ENCODE results near the gene TPRG1L. TPM values are rescaled to one million over a fixed set of nuclear protein-coding genes. Genes with fewer than 3 reads are reported as not detected.

The TPRG1L gene
- total and polyA plus RNA-seq, 2 of the 4 experiments (the other 2 are of a cell fraction): 25.3 to 39.5 TPM

GRCh38 chr1:3618881-3619671 is 5.7 kb upstream of the TPRG1L start:
- H2AFZ ChIP-seq (replicated peaks; ENCODE audit: low read length, poor library complexity): peak overlapping the region; percentile 87
- TF ChIP-seq RAD21 (IDR thresholded peaks at IDR 0.05; ENCODE audit: low read length) (peak; percentile 72), BHLHE40 (IDR thresholded peaks at IDR 0.05; ENCODE audit: low read depth, low read length) (peak; percentile 49), MAZ (IDR thresholded peaks at IDR 0.05; ENCODE audit: borderline replicate concordance, low read depth, low read length) (peak; percentile 37; the same call in 1 of the 2 replicates), NFE2L2 (IDR thresholded peaks at IDR 0.05; ENCODE audit: low read depth, low read length) (no peak), CHD1 (IDR thresholded peaks at IDR 0.05; ENCODE audit: low read depth, low read length) (no peak), USF2 (IDR thresholded peaks at IDR 0.05; ENCODE audit: low read depth, low read length) (peak; percentile 53; the same call in 1 of the 2 replicates), RFX5 (IDR thresholded peaks at IDR 0.05; ENCODE audit: low read depth, low read length) (no peak), CEBPB (IDR thresholded peaks at IDR 0.05; ENCODE audit: low read depth, low read length) (peak; percentile 82), MXI1 (IDR thresholded peaks at IDR 0.05; ENCODE audit: borderline replicate concordance, low read depth, low read length) (no peak), ELK1 (IDR thresholded peaks at IDR 0.05; ENCODE audit: borderline replicate concordance, low read depth, low read length) (no peak), POLR2A (IDR thresholded peaks at IDR 0.05; ENCODE audit: low read depth, low read length) (no peak), MAFK (IDR thresholded peaks at IDR 0.05; ENCODE audit: low read depth, low read length) (no peak), RCOR1 (IDR thresholded peaks at IDR 0.05; ENCODE audit: insufficient replicate concordance, low read length) (no peak), SMC3 (IDR thresholded peaks at IDR 0.05; ENCODE audit: low read depth, low read length) (peak; percentile 76), FOS (IDR thresholded peaks at IDR 0.05; ENCODE audit: low read depth, low read length) (no peak)

More at GRCh38 chr1:3618881-3619671, 5.7 kb upstream of the TPRG1L start:
- H3K14ac ChIP-seq (replicated peaks; ENCODE audit: low read depth, low read length): no peak overlapping the region
- H3K4ac ChIP-seq (ENCODE audit: low read depth, low read length): peak overlapping the region; percentile 79; the same call in 1 of the 2 replicates
- H4K20me1 ChIP-seq (ENCODE audit: insufficient read depth, low read length): no peaks in the 10 kb centered on the region; the same call in 1 of the 2 replicates
- H3K4me2 ChIP-seq (ENCODE audit: low read depth, low read length): peak overlapping the region; percentile 24; the same call in 1 of the 2 replicates
- no peak overlapping the region for H3K9ac ChIP-seq (ENCODE audit: low read depth, low read length)
- no peak overlapping the region for H3K18ac ChIP-seq (ENCODE audit: low read depth, low read length)
- H2BK5ac ChIP-seq (ENCODE audit: low read depth, low read length, poor library complexity, severe bottlenecking): no peak overlapping the region
- no TSS peak for BruUV-seq (replicated peaks)
- no peak overlapping the region for H3K27ac ChIP-seq (ENCODE audit: insufficient read depth, low read length)
- in situ Hi-C loops (cut with MboI; ENCODE audit: low sequenced_read_pairs): no loop called here
- H3K4me3 ChIP-seq (ENCODE audit: insufficient read depth, low read depth, low read length): no peak overlapping the region
- H3K36me3 ChIP-seq (ENCODE audit: control insufficient read depth, insufficient read depth, low read length): no peaks in the 10 kb centered on the region
- peaks cover 11% of the 10 kb centered on the region for H3K4me1 ChIP-seq (ENCODE audit: control insufficient read depth, insufficient read depth, low read length)
- no peaks in the 10 kb centered on the region for H3K9me3 ChIP-seq (ENCODE audit: control insufficient read depth, insufficient read depth, low read length)
- peaks cover 7 to 12% of the 10 kb centered on the region in 2 experiments; a peak in 3 of 4 replicates for H3K79me1 ChIP-seq (ENCODE audit: low read depth in 1 of 2, low read length in 2 of 2)
- peak overlapping the region; percentile 77 for H2AK9ac ChIP-seq (replicated peaks; ENCODE audit: low read depth, low read length, poor library complexity)
- 0 out of 2 replicates have a peak overlapping the region, but pooled peaks have one; percentile 56 for H3K23ac ChIP-seq (ENCODE audit: low read depth, low read length)
- peak overlapping the region; percentile 6; the same call in 1 of the 2 replicates for H4K91ac ChIP-seq (ENCODE audit: insufficient read depth, low read depth, low read length)
- dilution Hi-C loops (cut with HindIII; ENCODE audit: low sequenced_read_pairs, unreplicated experiment): no loop called here
- H4K5ac ChIP-seq (ENCODE audit: low read depth, low read length): no peak overlapping the region
- no peak overlapping the region for H3K56ac ChIP-seq (ENCODE audit: extremely low read depth, insufficient read depth, low read length)
- peak overlapping the region; percentile 96 for H2AK5ac ChIP-seq (ENCODE audit: low read depth, low read length)
- H2BK120ac ChIP-seq (ENCODE audit: low read depth, low read length): no peak overlapping the region
- H3K27me3 ChIP-seq (ENCODE audit: control insufficient read depth, insufficient read depth, low read length): no peaks in the 10 kb centered on the region
- H2BK15ac ChIP-seq (ENCODE audit: low read depth, low read length): no peak overlapping the region
- intact Hi-C loops (cut with micrococcal nuclease): loop anchor here (1.0 kb wide), 3 partner anchors 54 to 166 kb away; no protein-coding TSS in a partner anchor
- ATAC-seq (ENCODE audit: low read depth): peak; percentile 89
- no peak overlapping the region; a peak in 1 of 4 replicates for H4K8ac ChIP-seq (ENCODE audit: low read depth in 2 of 2, low read length in 2 of 2)
- peak; percentile 80 for DNase-seq
- no peaks in the 10 kb centered on the region; the same call in 1 of the 2 replicates for H3K9me1 ChIP-seq (ENCODE audit: insufficient read depth, low read length)
- CTCF ChIA-PET: interaction anchor here (0.6 to 2.0 kb wide), 14 partner anchors 11 to 166 kb away, joined by 3 to 20 read pairs (median 4); no protein-coding TSS in a partner anchor
- no peak overlapping the region for H2BK20ac ChIP-seq (ENCODE audit: low read depth, low read length)
- POLR2A ChIA-PET (ENCODE audit: unreplicated experiment): no interaction called here
- no CpG with 5 or more reads among the region's 21 CpGs for WGBS, 2 experiments (ENCODE audit: extremely low coverage in 2 of 2, insufficient read length in 1 of 2)

Measured in IMR-90 (cell line).